ENCODE measurements around the gene ARL16. TPM values are rescaled to one million over a fixed set of nuclear protein-coding genes. Genes with fewer than 3 reads are reported as not detected.

ARL16 gene
- total and polyA plus RNA-seq, 4 experiments from 2014 or later = 25.3 to 45.5 (median 26.8) TPM

GRCh38 chr17:81666342-81667191 is 17.0 kb downstream of the ARL16 start, which contains the start of the genes CCDC137 and OXLD1:
TSS of gene CCDC137 (plus strand) at chr17:81666737. CDS start at chr17:81666767, 30 bp downstream.
TSS of gene OXLD1 (minus strand) at chr17:81666605. CDS start at chr17:81666577, 28 bp downstream.
- Histone ChIP-seq H3K36me3 (ENCODE audit: insufficient read depth, low read length) (peaks cover 17% of the 10 kb centered on the region), H3K27ac (ENCODE audit: low read depth, low read length) (peak within 1 kb of the TSS; percentile 80), H3K4me1 (ENCODE audit: insufficient read depth, low read length) (peaks cover 60% of the 10 kb centered on the region), H3K27me3 (ENCODE audit: insufficient read depth, low read length) (no peaks in the 10 kb centered on the region), H3K4me3 (ENCODE audit: low read length in 2 of 2) (peak within 1 kb of the TSS; percentile 81 to 85), H3K9me3 (ENCODE audit: control insufficient read depth in 1 of 2, low read length in 2 of 2) (no peaks in the 10 kb centered on the region)
- DNase-seq = peak; percentile 88 to 92 (median 90)
- no peaks in the 10 kb centered on the region for H3K27me3 Mint-ChIP-seq
- intact Hi-C loops (cut with micrococcal nuclease) = loop anchor here (1.0 to 5.0 kb wide), 3 partner anchors 17 to 36 kb away; partner anchors contain the start of genes ARL16, MRPL12, NPLOC4 and TSPAN10
- no peaks in the 10 kb centered on the region for H3K9me3 Mint-ChIP-seq
- CTCF ChIA-PET (ENCODE audit: partially characterized antibody) = no interaction called here
- H3K36me3 Mint-ChIP-seq = peaks cover 0 to 21% of the 10 kb centered on the region in 2 donors
- POLR2A ChIA-PET (ENCODE audit: partially characterized antibody) = interaction anchor here (0.6 to 4.9 kb wide), 8 partner anchors 10 to 372 kb away, joined by 3 to 65 read pairs (median 4); partner anchors contain the start of genes ARHGDIA, ARL16, FAAP100 and HGS
- H3K27ac Mint-ChIP-seq = peak within 1 kb of the TSS; percentile 88 to 97 (median 96)
- peaks cover 14 to 69% (median 37%) of the 10 kb centered on the region in 4 donors for H3K4me1 Mint-ChIP-seq
- peak within 1 kb of the TSS; percentile 90 to 98 (median 95) for H3K4me3 Mint-ChIP-seq

- Histone ChIP-seq H3K27ac (ENCODE audit: low read depth, low read length) (peak overlapping the region; percentile 80), H3K9me3 (ENCODE audit: control insufficient read depth in 1 of 2, low read length in 2 of 2) (no peaks in the 10 kb centered on the region), H3K27me3 (ENCODE audit: insufficient read depth, low read length) (no peaks in the 10 kb centered on the region), H3K4me3 (ENCODE audit: low read length in 2 of 2) (peak overlapping the region; percentile 81 to 85), H3K36me3 (ENCODE audit: insufficient read depth, low read length) (peaks cover 11% of the 10 kb centered on the region), H3K4me1 (ENCODE audit: insufficient read depth, low read length) (peaks cover 60% of the 10 kb centered on the region)
- POLR2A ChIA-PET (ENCODE audit: partially characterized antibody) = interaction anchor here (0.7 to 4.9 kb wide), 8 partner anchors 9 to 371 kb away, joined by 3 to 65 read pairs (median 3); partner anchors contain the start of genes ARL16, FAAP100, HGS and MRPL12
- Mint-ChIP-seq H3K27ac (peak overlapping the region; percentile 88 to 97 (median 96)), H3K27me3 (no peaks in the 10 kb centered on the region), H3K4me1 (peaks cover 13 to 72% (median 37%) of the 10 kb centered on the region in 4 donors), H3K36me3 (peaks cover 0 to 18% of the 10 kb centered on the region in 2 donors), H3K9me3 (no peaks in the 10 kb centered on the region), H3K4me3 (peak overlapping the region; percentile 90 to 98 (median 94))
- intact Hi-C loops (cut with micrococcal nuclease) = loop anchor here (1.0 to 5.0 kb wide), 3 partner anchors 17 to 36 kb away; partner anchors contain the start of genes ARL16, MRPL12, NPLOC4 and TSPAN10
- DNase-seq = peak in 1 of 5 donors; percentile 50
- CTCF ChIA-PET (ENCODE audit: partially characterized antibody) = interaction anchor here (1.1 kb wide), 1 partner anchor 10 kb away, joined by 5 read pairs; no protein-coding TSS in a partner anchor
Observed at GRCh38 chr17:81666092-81666341, 17.6 kb downstream of the ARL16 start.

- H3K4me1 Mint-ChIP-seq = peaks cover 13 to 77% (median 37%) of the 10 kb centered on the region in 4 donors
- CTCF ChIA-PET (ENCODE audit: partially characterized antibody) = interaction anchor here (1.1 kb wide), 1 partner anchor 10 kb away, joined by 5 read pairs; no protein-coding TSS in a partner anchor
Observed at GRCh38 chr17:81665205-81666091, 18.1 kb downstream of the ARL16 start.

GRCh38 chr17:81664051-81664470 is 19.5 kb downstream of the ARL16 start:
- Mint-ChIP-seq H3K4me3 (peak overlapping the region in 5 of 8 donors; percentile 31 to 81 (median 52)), H3K4me1 (peaks cover 13 to 74% (median 37%) of the 10 kb centered on the region in 4 donors), H3K27ac (peak overlapping the region in 4 of 7 donors; percentile 47 to 88 (median 69)), H3K36me3 (peaks cover 0 to 14% of the 10 kb centered on the region in 2 donors), H3K27me3 (no peaks in the 10 kb centered on the region), H3K9me3 (no peaks in the 10 kb centered on the region)
- DNase-seq = no peak
- peak overlapping the region; percentile 16 for H3K27ac ChIP-seq (ENCODE audit: low read depth, low read length)
- ChIA-PET POLR2A (ENCODE audit: partially characterized antibody) (interaction anchor here (0.6 to 4.9 kb wide), 4 partner anchors 20 to 425 kb away, joined by 3 to 65 read pairs (median 4); partner anchors contain the start of genes ARL16, HGS, NDUFAF8 and TEPSIN), CTCF (ENCODE audit: partially characterized antibody) (interaction anchor here (0.7 kb wide), 1 partner anchor 12 kb away, joined by 3 read pairs; no protein-coding TSS in a partner anchor)
- H3K9me3 ChIP-seq (ENCODE audit: control insufficient read depth in 1 of 2, low read length in 2 of 2) = no peaks in the 10 kb centered on the region
- H3K36me3 ChIP-seq (ENCODE audit: insufficient read depth, low read length) = no peaks in the 10 kb centered on the region
- peaks cover 60% of the 10 kb centered on the region for H3K4me1 ChIP-seq (ENCODE audit: insufficient read depth, low read length)
- no peak overlapping the region for H3K4me3 ChIP-seq (ENCODE audit: low read length in 2 of 2)
- no peaks in the 10 kb centered on the region for H3K27me3 ChIP-seq (ENCODE audit: insufficient read depth, low read length)
- intact Hi-C loops (cut with micrococcal nuclease) = no loop called here

More at GRCh38 chr17:81665205-81666091, 18.1 kb downstream of the ARL16 start:
- peak overlapping the region; percentile 80 for H3K27ac ChIP-seq (ENCODE audit: low read depth, low read length)
- intact Hi-C loops (cut with micrococcal nuclease) = loop anchor here (1.0 to 5.0 kb wide), 3 partner anchors 18 to 37 kb away; partner anchors contain the start of genes ARL16, MRPL12, NPLOC4 and TSPAN10
- Mint-ChIP-seq H3K36me3 (peaks cover 0 to 18% of the 10 kb centered on the region in 2 donors), H3K27me3 (no peaks in the 10 kb centered on the region), H3K9me3 (no peaks in the 10 kb centered on the region), H3K4me3 (peak overlapping the region; percentile 90 to 98 (median 94)), H3K27ac (peak overlapping the region; percentile 88 to 97 (median 96))
- peak; percentile 28 to 44 (median 30) for DNase-seq
- POLR2A ChIA-PET (ENCODE audit: partially characterized antibody) = interaction anchor here (0.7 to 4.9 kb wide), 10 partner anchors 10 to 426 kb away, joined by 3 to 65 read pairs (median 3); partner anchors contain the start of genes ARL16, FAAP100, HGS and MRPL12
- H3K27me3 ChIP-seq (ENCODE audit: insufficient read depth, low read length) = no peaks in the 10 kb centered on the region
- peaks cover 60% of the 10 kb centered on the region for H3K4me1 ChIP-seq (ENCODE audit: insufficient read depth, low read length)
- H3K36me3 ChIP-seq (ENCODE audit: insufficient read depth, low read length) = peaks cover 9% of the 10 kb centered on the region
- H3K9me3 ChIP-seq (ENCODE audit: control insufficient read depth in 1 of 2, low read length in 2 of 2) = no peaks in the 10 kb centered on the region
- H3K4me3 ChIP-seq (ENCODE audit: low read length in 2 of 2) = peak overlapping the region; percentile 81 to 85

GRCh38 chr17:81662002-81662401 is 21.6 kb downstream of the ARL16 start:
- POLR2A ChIA-PET (ENCODE audit: partially characterized antibody) = interaction anchor here (1.2 to 4.9 kb wide), 4 partner anchors 14 to 40 kb away, joined by 4 to 65 read pairs (median 7); partner anchors contain the start of genes ARL16, HGS, NPLOC4 and TSPAN10
- H3K27ac Mint-ChIP-seq = peak overlapping the region in 3 of 7 donors; percentile 17 to 98 (median 97)
- intact Hi-C loops (cut with micrococcal nuclease) = no loop called here
- DNase-seq = no peak
- H3K36me3 Mint-ChIP-seq = peaks cover 0 to 5% of the 10 kb centered on the region in 2 donors
- no peak overlapping the region for H3K27ac ChIP-seq (ENCODE audit: low read depth, low read length)
- H3K9me3 Mint-ChIP-seq = no peaks in the 10 kb centered on the region
- CTCF ChIA-PET (ENCODE audit: partially characterized antibody) = no interaction called here
- H3K4me1 ChIP-seq (ENCODE audit: insufficient read depth, low read length) = peaks cover 49% of the 10 kb centered on the region
- no peaks in the 10 kb centered on the region for H3K27me3 ChIP-seq (ENCODE audit: insufficient read depth, low read length)
- no peak overlapping the region for H3K4me3 ChIP-seq (ENCODE audit: low read length in 2 of 2)
- peaks cover 8 to 60% (median 24%) of the 10 kb centered on the region in 4 donors for H3K4me1 Mint-ChIP-seq
- H3K4me3 Mint-ChIP-seq = no peak overlapping the region
- no peaks in the 10 kb centered on the region for H3K9me3 ChIP-seq (ENCODE audit: control insufficient read depth in 1 of 2, low read length in 2 of 2)
- H3K36me3 ChIP-seq (ENCODE audit: insufficient read depth, low read length) = no peaks in the 10 kb centered on the region
- no peaks in the 10 kb centered on the region for H3K27me3 Mint-ChIP-seq

- Mint-ChIP-seq H3K36me3 (no peaks in the 10 kb centered on the region), H3K27ac (peak overlapping the region in 3 of 7 donors; percentile 29 to 57 (median 37)), H3K27me3 (no peaks in the 10 kb centered on the region), H3K4me3 (no peak overlapping the region), H3K4me1 (peaks cover 3 to 49% (median 15%) of the 10 kb centered on the region in 4 donors), H3K9me3 (no peaks in the 10 kb centered on the region)
- Histone ChIP-seq H3K27ac (ENCODE audit: low read depth, low read length) (no peak overlapping the region), H3K4me1 (ENCODE audit: insufficient read depth, low read length) (peaks cover 50% of the 10 kb centered on the region), H3K27me3 (ENCODE audit: insufficient read depth, low read length) (no peaks in the 10 kb centered on the region), H3K4me3 (ENCODE audit: low read length in 2 of 2) (no peak overlapping the region), H3K9me3 (ENCODE audit: control insufficient read depth in 1 of 2, low read length in 2 of 2) (no peaks in the 10 kb centered on the region), H3K36me3 (ENCODE audit: insufficient read depth, low read length) (no peaks in the 10 kb centered on the region)
- no peak for DNase-seq
- intact Hi-C loops (cut with micrococcal nuclease) = no loop called here
- CTCF ChIA-PET (ENCODE audit: partially characterized antibody) = no interaction called here
- POLR2A ChIA-PET (ENCODE audit: partially characterized antibody) = no interaction called here
Observed at GRCh38 chr17:81660441-81660840, 23.2 kb downstream of the ARL16 start.

Measured in CD4-positive, alpha-beta memory T cell (primary cell).